Pulmonary artery endothelial cell (primary cell): Measurements from ENCODE around the gene TDP1. TPM values are rescaled to one million over a fixed set of nuclear protein-coding genes. Genes with fewer than 3 reads are reported as not detected.
"Not testable (repeated sequence)": the region's sequence is repeated elsewhere in the genome, so short reads cannot be mapped to it uniquely, and the experiment has no call there.

ENCODE experiments used
- DNase-seq: peaks from one replicate; pipeline ENCODE4 v3.0.0-alpha.2; 2011; ENCODE audit warnings: low read depth, low spot score
- total RNA-seq: library from RNA; depleted of rRNA; stranded (reverse); fragments of >200 nt; gene quantifications from 2 replicates; pipeline ENCODE4 v1.2.3, GENCODE V29; 2014

TDP1 gene
- total RNA-seq, 1 donor from 2014 or later: 32.3 TPM

- no peak for DNase-seq
Observed at GRCh38 chr14:89990218-89990617, 34.5 kb downstream of the TDP1 start.

GRCh38 chr14:89990623-89991275, 35.0 kb downstream of the TDP1 start:
- no peak for DNase-seq

- no peak for DNase-seq
Observed at GRCh38 chr14:89992273-89992672, 36.5 kb downstream of the TDP1 start.

GRCh38 chr14:89996963-89997362, 41.2 kb downstream of the TDP1 start:
- DNase-seq: no peak

- no peak for DNase-seq
Observed at GRCh38 chr14:90000935-90001334, 45.2 kb downstream of the TDP1 start.

- no peak for DNase-seq
Observed at GRCh38 chr14:90003526-90004307, 48.0 kb downstream of the TDP1 start.

GRCh38 chr14:90005441-90005840, 49.7 kb downstream of the TDP1 start:
- DNase-seq: no peak

GRCh38 chr14:90005939-90006530, 50.3 kb downstream of the TDP1 start:
- no peak for DNase-seq

- no peak for DNase-seq
Observed at GRCh38 chr14:90017371-90017770, 61.6 kb downstream of the TDP1 start.

- DNase-seq: no peak
Observed at GRCh38 chr14:90019824-90020523, 64.2 kb downstream of the TDP1 start.

- no peak for DNase-seq
Observed at GRCh38 chr14:90023176-90023896, 67.6 kb downstream of the TDP1 start.

- no peak for DNase-seq
Observed at GRCh38 chr14:90024910-90025309, 69.2 kb downstream of the TDP1 start.

- DNase-seq: not testable (repeated sequence)
Observed at GRCh38 chr14:90026608-90027007, 70.9 kb downstream of the TDP1 start.

- no peak for DNase-seq
Observed at GRCh38 chr14:90027842-90028241, 72.1 kb downstream of the TDP1 start.

GRCh38 chr14:90034156-90034555, 78.4 kb downstream of the TDP1 start:
- DNase-seq: no peak

GRCh38 chr14:90034835-90035525, 79.3 kb downstream of the TDP1 start:
- DNase-seq: no peak

GRCh38 chr14:90039253-90040010, 83.7 kb downstream of the TDP1 start:
- DNase-seq: no peak

GRCh38 chr14:90040411-90040810, 84.7 kb downstream of the TDP1 start:
- no peak for DNase-seq

- no peak for DNase-seq
Observed at GRCh38 chr14:90042496-90043252, 86.9 kb downstream of the TDP1 start.
